A549 treated with RU486 at 1 μM for 4 hours (cell line): ENCODE results near the gene MAP1LC3C. TPM values are rescaled to one million over a fixed set of nuclear protein-coding genes. Genes with fewer than 3 reads are reported as not detected.

ENCODE experiments used
- total RNA-seq: library from RNA; stranded (reverse); fragments of 200-300 nt; extraction: Qiagen RNA extraction; gene quantifications from 5 replicates; pipeline ENCODE4 v1.2.3, GENCODE V29; 2022; ENCODE audit warnings: low read depth

Gene MAP1LC3C
- total RNA-seq: 0.21 to 0.23 TPM (median 0.22 TPM) in 3 of 5 replicates, not detected in the others

GRCh38 chr1:241999026-241999425 lies at the start of gene MAP1LC3C:
MAP1LC3C (minus strand) TSS chr1:241999098; CDS start chr1:241999008, 90 bp downstream.

GRCh38 chr1:241957692-241958494 lies 41.0 kb downstream of the MAP1LC3C start, which contains the start of gene BECN2:
BECN2 (plus strand) TSS chr1:241957767; CDS start chr1:241957767, 0 bp downstream.

Other genes starting within 250 kb of the MAP1LC3C start
- gene EXO1, start 150.9 kb downstream of the MAP1LC3C start, total RNA-seq: 25.4 to 32.1 TPM (median 26.2 TPM) in 5 replicates
- gene BECN2, start 41.3 kb downstream of the MAP1LC3C start, total RNA-seq: not detected in 5 replicates